B cell (primary cell): Measurements from ENCODE around the gene PRKACA. TPM values are rescaled to one million over a fixed set of nuclear protein-coding genes. Genes with fewer than 3 reads are reported as not detected.

ENCODE experiments used
- ATAC-seq: fragments of 200-7000 bp; cut with Tn5 transposase; one replicate; pipeline ENCODE4 v1.10.0; 2021; ENCODE audit warnings: low read depth, mild to moderate bottlenecking, moderate number of reproducible peaks, moderate library complexity
- CTCF ChIA-PET: fragments of 350-600 bp; sonication (Branson Sonifier 250); formaldehyde crosslinking; loops from one replicate; lab custom pipeline; 2021; ENCODE audit warnings: antibody characterized with exemption, inconsistent platforms; lab: Charles Lee
- POLR2A ChIA-PET: fragments of 350-600 bp; sonication (Branson Sonifier 250); formaldehyde crosslinking; loops from one replicate; lab custom pipeline; 2021; ENCODE audit warnings: antibody characterized with exemption; lab: Charles Lee
- DNase-seq: peaks from one replicate; pipeline ENCODE4 v3.0.0; 2013
- H2AFZ ChIP-seq: 2 replicates; pipeline ENCODE4 v1.6.1; 2012; ENCODE audit warnings: mild to moderate bottlenecking, low read depth, low read length; ENCODE audit not compliant: insufficient read depth, poor library complexity, severe bottlenecking
- H3K27ac ChIP-seq, 2 donors: 1 replicate in 1 of 2; 2 replicates in 1 of 2; pipeline ENCODE4 v1.5.1; 2012 to 2013; ENCODE audit warnings: low read length in 2 of 2, mild to moderate bottlenecking in 2 of 2, moderate library complexity in 1 of 2
- H3K27me3 ChIP-seq, 4 experiments: fragments of 200-600 bp in 1 of 4; sonication (generic) in 1 of 4; replicated peaks in 1 of 4; 1 replicate in 2 of 4; 2 replicates in 2 of 4; pipeline versions ENCODE4 v1.6.1 to v1.7.0; 2013 to 2016; ENCODE audit warnings: low read length in 3 of 4, mild to moderate bottlenecking in 2 of 4, mixed read lengths in 1 of 4, moderate library complexity in 1 of 4; ENCODE audit not compliant: insufficient read depth in 4 of 4, control insufficient read depth in 3 of 4; ENCODE audit errors: control extremely low read depth in 1 of 4
- H3K36me3 ChIP-seq, 2 experiments: replicated peaks in 1 of 2; 1 replicate in 1 of 2; 2 replicates in 1 of 2; pipeline versions ENCODE4 v1.6.1 to v1.7.1; 2013; ENCODE audit warnings: low read length in 1 of 2; ENCODE audit not compliant: insufficient read depth in 2 of 2, control insufficient read depth in 1 of 2; ENCODE audit errors: control extremely low read depth in 1 of 2, extremely low read depth in 1 of 2
- H3K4me1 ChIP-seq, 2 donors: fragments of 200-600 bp in 1 of 2; sonication (generic) in 1 of 2; 1 replicate in 1 of 2; 2 replicates in 1 of 2; pipeline versions ENCODE4 v1.5.1 to v1.6.1; 2013 to 2017; ENCODE audit warnings: low read length in 2 of 2; ENCODE audit not compliant: control insufficient read depth in 2 of 2, insufficient read depth in 2 of 2
- H3K4me2 ChIP-seq: replicated peaks from 2 replicates; pipeline ENCODE3; 2012; ENCODE audit warnings: mild to moderate bottlenecking, low read depth, low read length; ENCODE audit not compliant: poor library complexity, severe bottlenecking
- H3K4me3 ChIP-seq, 5 experiments: fragments of 200-600 bp in 1 of 5; sonication (generic) in 1 of 5; 1 replicate in 3 of 5; 2 replicates in 2 of 5; pipeline versions ENCODE4 v1.5.1 to v1.7.0; 2011 to 2016; ENCODE audit warnings: low read length in 4 of 5, mild to moderate bottlenecking in 4 of 5, low read depth in 2 of 5, control low read depth in 1 of 5, moderate library complexity in 1 of 5; ENCODE audit not compliant: insufficient read depth in 1 of 5; ENCODE audit errors: control extremely low read depth in 1 of 5, extremely low read depth in 1 of 5
- H3K79me2 ChIP-seq: fragments of 200-600 bp; sonication (generic); one replicate; pipeline ENCODE4 v1.6.0; 2016; ENCODE audit warnings: low read length; ENCODE audit not compliant: control insufficient read depth, insufficient read depth
- H3K9ac ChIP-seq: fragments of 200-600 bp; sonication (generic); 2 replicates; pipeline ENCODE4 v1.6.1; 2017; ENCODE audit warnings: mild to moderate bottlenecking, low read length, moderate library complexity
- H3K9me3 ChIP-seq, 3 donors: one replicate each; pipeline versions ENCODE4 v1.6.1 to v1.7.1; 2013; ENCODE audit warnings: low read length in 2 of 3; ENCODE audit not compliant: control insufficient read depth in 2 of 3, insufficient read depth in 1 of 3; ENCODE audit errors: control extremely low read depth in 1 of 3
- H4K20me1 ChIP-seq: 2 replicates; pipeline ENCODE4 v1.6.0; 2012; ENCODE audit warnings: mild to moderate bottlenecking, low read length; ENCODE audit not compliant: insufficient read depth, control insufficient read depth, poor library complexity, severe bottlenecking
- H3K27ac Mint-ChIP-seq: one replicate; pipeline ENCODE4 v1.8.0; 2021; ENCODE audit warnings: mixed read lengths
- H3K27me3 Mint-ChIP-seq: one replicate; pipeline ENCODE4 v1.8.0; 2021; ENCODE audit warnings: mixed read lengths
- H3K4me1 Mint-ChIP-seq: one replicate; pipeline ENCODE4 v1.8.0; 2021; ENCODE audit warnings: mixed read lengths
- H3K4me3 Mint-ChIP-seq: one replicate; pipeline ENCODE4 v1.8.0; 2021; ENCODE audit warnings: mixed read lengths
- H3K9me3 Mint-ChIP-seq: one replicate; pipeline ENCODE4 v1.8.0; 2022; ENCODE audit warnings: mixed read lengths; ENCODE audit not compliant: insufficient read depth
- CTCF ChIP-seq: fragments of 200-600 bp; IDR thresholded peaks from one replicate; pipeline ENCODE4 v1.8.0; 2022; ENCODE audit warnings: antibody characterized with exemption, mild to moderate bottlenecking
- EZH2 ChIP-seq: IDR thresholded peaks from 2 replicates; pipeline ENCODE4 v1.6.1; 2012; ENCODE audit warnings: borderline replicate concordance, low read depth, mild to moderate bottlenecking, moderate library complexity, low read length; ENCODE audit not compliant: insufficient read depth, poor library complexity, severe bottlenecking
- whole genome bisulfite sequencing: methylation state at CpG from one replicate; pipeline ENCODE4 v1.1.5; 2013; ENCODE audit warnings: missing lambda C conversion rate; ENCODE audit not compliant: insufficient coverage; 5-methylcytosine and 5-hydroxymethylcytosine counted together
- intact Hi-C: fragments of 100-400 bp; cut with micrococcal nuclease; formaldehyde crosslinking; loops from one replicate; pipeline ENCODE4 v1.10.0; 2022
- polyA plus RNA-seq: library from polyadenylated mRNA; depleted of rRNA; stranded (reverse); fragments of >200 nt; gene quantifications from 2 replicates; pipeline ENCODE4 v1.2.3, GENCODE V29; 2012
- total RNA-seq, 2 donors: library from RNA; stranded (reverse); fragments of 120-200 nt in 1 of 2; gene quantifications; 1 replicate in 1 of 2; 2 replicates in 1 of 2; pipeline versions ENCODE4 v1.2.3 to v1.2.4, GENCODE V29; 2013 to 2022

Gene PRKACA
- total and polyA plus RNA-seq, 2 donors (not counting 1 experiment from before 2014, with no cell fraction given) = 36.8 to 43.0 TPM

GRCh38 chr19:14164724-14165493 is 47.3 kb upstream of the PRKACA start:
- H3K36me3 ChIP-seq = no peaks in the 10 kb centered on the region
- peaks cover 0 to 16% (median 0%) of the 10 kb centered on the region in 4 experiments for H3K27me3 ChIP-seq
- no peak overlapping the region for H3K4me2 ChIP-seq
- DNase-seq (no peak), ATAC-seq (no peak)
- H3K4me1 ChIP-seq = peaks cover 24 to 25% of the 10 kb centered on the region in 2 donors
- H3K79me2 ChIP-seq = no peaks in the 10 kb centered on the region
- intact Hi-C loops = no loop called here
- H2AFZ ChIP-seq = no peak overlapping the region
- 79% methylated on average over 10 of the region's 16 CpGs for WGBS
- TF ChIP-seq CTCF (no peak), EZH2 (no peak)
- Mint-ChIP-seq H3K4me1 (peaks cover 23% of the 10 kb centered on the region), H3K4me3 (no peak overlapping the region), H3K27ac (no peak overlapping the region), H3K9me3 (no peaks in the 10 kb centered on the region), H3K27me3 (peaks cover 14% of the 10 kb centered on the region)
- H3K4me3 ChIP-seq = no peak overlapping the region
- no peaks in the 10 kb centered on the region for H4K20me1 ChIP-seq
- peaks cover 0 to 6% (median 0%) of the 10 kb centered on the region in 3 donors for H3K9me3 ChIP-seq
- no peak overlapping the region for H3K27ac ChIP-seq
- no peak overlapping the region for H3K9ac ChIP-seq
- ChIA-PET POLR2A (interaction anchor here (0.5 kb wide), 1 partner anchor 963 kb away, joined by 6 read pairs; no protein-coding TSS in a partner anchor), CTCF (no interaction called here)

GRCh38 chr19:14164082-14164481 is 46.5 kb upstream of the PRKACA start:
- WGBS = 89% methylated on average over 10 of the region's 11 CpGs

More at GRCh38 chr19:14164082-14164481, 46.5 kb upstream of the PRKACA start:
- intact Hi-C loops = no loop called here
- Histone ChIP-seq H3K79me2 (no peaks in the 10 kb centered on the region), H3K4me3 (no peak overlapping the region), H2AFZ (no peak overlapping the region), H3K9ac (no peak overlapping the region), H4K20me1 (no peaks in the 10 kb centered on the region), H3K27ac (no peak overlapping the region), H3K36me3 (no peaks in the 10 kb centered on the region), H3K9me3 (no peaks in the 10 kb centered on the region), H3K4me2 (no peak overlapping the region), H3K27me3 (peaks cover 0 to 16% (median 0%) of the 10 kb centered on the region in 4 experiments), H3K4me1 (peaks cover 24 to 25% of the 10 kb centered on the region in 2 donors)
- no peak for ATAC-seq
- TF ChIP-seq EZH2 = no peak
- TF ChIP-seq CTCF = no peak
- ChIA-PET POLR2A (interaction anchor here (0.5 kb wide), 1 partner anchor 962 kb away, joined by 6 read pairs; no protein-coding TSS in a partner anchor), CTCF (no interaction called here)
- Mint-ChIP-seq H3K27me3 (peaks cover 14% of the 10 kb centered on the region), H3K4me3 (no peak overlapping the region), H3K9me3 (no peaks in the 10 kb centered on the region), H3K4me1 (peaks cover 23% of the 10 kb centered on the region), H3K27ac (no peak overlapping the region)
- DNase-seq = no peak
